Mesenchymal stem cell (in vitro differentiated cells and primary cell): ENCODE data around the gene DICER1.

Source experiments
- DNase-seq: peaks from one replicate; pipeline ENCODE4 v3.0.0-alpha.2; 2013
- H2AFZ ChIP-seq: one replicate; pipeline ENCODE4 v1.6.1; 2013; ENCODE audit warnings: low read depth, mild to moderate bottlenecking, control low read depth, inconsistent platforms, low read length, moderate library complexity
- H2AK5ac ChIP-seq: 2 replicates; pipeline ENCODE4 v1.6.1; 2013; ENCODE audit warnings: low read length, moderate library complexity, mild to moderate bottlenecking, inconsistent platforms; ENCODE audit not compliant: severe bottlenecking
- H2BK120ac ChIP-seq: one replicate; pipeline ENCODE4 v1.6.1; 2013; ENCODE audit warnings: low read depth, mild to moderate bottlenecking, inconsistent platforms, low read length, moderate library complexity
- H2BK12ac ChIP-seq, 2 experiments: one replicate each; pipeline ENCODE4 v1.6.1; 2013; ENCODE audit warnings: inconsistent platforms in 2 of 2, low read length in 2 of 2, mild to moderate bottlenecking in 2 of 2, moderate library complexity in 2 of 2, control low read depth in 1 of 2
- H2BK15ac ChIP-seq: one replicate; pipeline ENCODE4 v1.6.1; 2013; ENCODE audit warnings: mild to moderate bottlenecking, low read depth, inconsistent platforms; ENCODE audit not compliant: poor library complexity, severe bottlenecking
- H2BK5ac ChIP-seq: 2 replicates; pipeline ENCODE4 v1.6.1; 2013; ENCODE audit warnings: low read depth, mild to moderate bottlenecking, low read length, control low read depth, inconsistent platforms; ENCODE audit not compliant: poor library complexity, severe bottlenecking
- H3K14ac ChIP-seq, 2 experiments: one replicate each; pipeline ENCODE4 v1.6.1; 2013; ENCODE audit warnings: inconsistent platforms in 2 of 2, low read length in 2 of 2, control low read depth in 1 of 2, mild to moderate bottlenecking in 1 of 2, moderate library complexity in 1 of 2
- H3K18ac ChIP-seq, 2 experiments: one replicate each; pipeline ENCODE4 v1.6.1; 2013; ENCODE audit warnings: inconsistent platforms in 2 of 2, low read length in 2 of 2, control low read depth in 1 of 2, low read depth in 1 of 2, mild to moderate bottlenecking in 1 of 2
- H3K23ac ChIP-seq, 2 experiments: one replicate each; pipeline ENCODE4 v1.6.1; 2013; ENCODE audit warnings: inconsistent platforms in 2 of 2, low read length in 2 of 2, mild to moderate bottlenecking in 2 of 2, moderate library complexity in 2 of 2, control low read depth in 1 of 2
- H3K27ac ChIP-seq: 2 replicates; pipeline ENCODE4 v1.5.1; 2013; ENCODE audit warnings: mild to moderate bottlenecking, moderate library complexity, low read length, control low read depth, inconsistent platforms; ENCODE audit not compliant: poor library complexity, severe bottlenecking
- H3K27me3 ChIP-seq, 2 experiments: 2 replicates each; pipeline versions ENCODE4 v1.6.1 to v1.7.0; 2013; ENCODE audit warnings: low read length in 2 of 2, mild to moderate bottlenecking in 2 of 2, moderate library complexity in 2 of 2, control low read depth in 1 of 2, inconsistent platforms in 1 of 2; ENCODE audit not compliant: control insufficient read depth in 1 of 2, insufficient read depth in 1 of 2
- H3K36me3 ChIP-seq, 2 experiments: 2 replicates each; pipeline versions ENCODE4 v1.6.1 to v1.7.0; 2013; ENCODE audit warnings: low read length in 2 of 2, control low read depth in 1 of 2, inconsistent platforms in 1 of 2, low read depth in 1 of 2, mild to moderate bottlenecking in 1 of 2; ENCODE audit not compliant: insufficient read depth in 2 of 2, control insufficient read depth in 1 of 2
- H3K4ac ChIP-seq, 2 experiments: one replicate each; pipeline ENCODE4 v1.6.1; 2013; ENCODE audit warnings: inconsistent platforms in 2 of 2, low read length in 2 of 2, mild to moderate bottlenecking in 2 of 2, moderate library complexity in 2 of 2, control low read depth in 1 of 2, low read depth in 1 of 2
- H3K4me1 ChIP-seq: 2 replicates; pipeline ENCODE4 v1.6.1; 2013; ENCODE audit warnings: low read depth, low read length, control low read depth; ENCODE audit not compliant: control insufficient read depth, insufficient read depth
- H3K4me2 ChIP-seq: 2 replicates; pipeline ENCODE4 v1.6.1; 2013; ENCODE audit warnings: low read length, mild to moderate bottlenecking, inconsistent platforms; ENCODE audit not compliant: poor library complexity, severe bottlenecking
- H3K4me3 ChIP-seq, 2 experiments: 2 replicates each; pipeline versions ENCODE4 v1.5.1 to v1.7.0; 2013; ENCODE audit warnings: low read length in 2 of 2, mild to moderate bottlenecking in 2 of 2, control low read depth in 1 of 2, low read depth in 1 of 2; ENCODE audit not compliant: insufficient read depth in 1 of 2
- H3K79me1 ChIP-seq: replicated peaks from 2 replicates; pipeline ENCODE4 v1.6.1; 2013; ENCODE audit warnings: mild to moderate bottlenecking, control low read depth, low read length, inconsistent platforms; ENCODE audit not compliant: poor library complexity, severe bottlenecking
- H3K9ac ChIP-seq: 2 replicates; pipeline ENCODE4 v1.7.0; 2013; ENCODE audit warnings: mild to moderate bottlenecking, low read length, moderate library complexity
- H3K9me3 ChIP-seq: 2 replicates; pipeline ENCODE4 v1.7.0; 2013; ENCODE audit warnings: mild to moderate bottlenecking, low read length; ENCODE audit not compliant: control insufficient read depth
- H4K8ac ChIP-seq: one replicate; pipeline ENCODE4 v1.6.1; 2013; ENCODE audit warnings: inconsistent platforms, mild to moderate bottlenecking, low read length, moderate library complexity
- H4K91ac ChIP-seq: one replicate; pipeline ENCODE4 v1.6.1; 2013; ENCODE audit warnings: mild to moderate bottlenecking, low read length, inconsistent platforms
- WGBS: methylation state at CpG from one replicate; pipeline ENCODE4 v1.1.7; 2013; ENCODE audit warnings: mixed read lengths; 5-methylcytosine and 5-hydroxymethylcytosine counted together

Gene DICER1

GRCh38 chr14:95106971-95107370 is 50.4 kb downstream of the DICER1 start:
- no peak for DNase-seq
- Histone ChIP-seq H2BK15ac (no peak overlapping the region), H3K9ac (no peak overlapping the region), H4K8ac (no peak overlapping the region), H3K4me2 (no peak overlapping the region), H3K4me1 (peaks cover 3% of the 10 kb centered on the region), H3K27me3 (no peaks in the 10 kb centered on the region), H4K91ac (no peak overlapping the region), H3K4ac (no peak overlapping the region), H3K27ac (no peak overlapping the region), H3K4me3 (no peak overlapping the region), H3K14ac (no peak overlapping the region), H2AFZ (no peak overlapping the region), H2BK12ac (no peak overlapping the region), H2BK120ac (no peak overlapping the region), H3K9me3 (no peaks in the 10 kb centered on the region), H3K18ac (no peak overlapping the region), H3K79me1 (peaks cover 18% of the 10 kb centered on the region), H2BK5ac (no peak overlapping the region), H3K23ac (no peak overlapping the region), H3K36me3 (peaks cover 25 to 98% of the 10 kb centered on the region in 2 experiments), H2AK5ac (no peak overlapping the region)
- 100% methylated on average over 6 of the region's 7 CpGs for WGBS

DNA sequence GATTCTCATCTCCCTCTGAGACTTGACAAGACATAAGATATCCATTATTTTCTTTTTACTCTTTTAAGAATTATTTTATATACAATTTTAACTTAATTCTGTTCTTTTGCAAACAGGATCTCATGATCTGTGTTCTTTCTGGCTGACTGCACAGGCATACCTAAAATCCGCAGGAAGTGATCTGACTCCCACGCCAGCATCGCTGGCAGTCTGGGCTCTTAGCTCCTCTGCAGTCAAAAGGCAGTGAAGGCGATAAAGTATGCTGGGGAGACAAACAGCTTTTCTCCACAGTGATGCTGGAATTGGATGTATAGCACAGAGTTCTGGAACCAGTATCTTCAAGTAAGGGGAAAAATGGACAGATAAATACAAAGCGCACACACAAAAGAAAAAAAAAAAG is 52.4 kb downstream of the DICER1 start:
- H4K91ac ChIP-seq = no peak overlapping the region
- no peak overlapping the region for H2BK120ac ChIP-seq
- H3K79me1 ChIP-seq = peaks cover 23% of the 10 kb centered on the region
- no peak overlapping the region for H2AFZ ChIP-seq
- no peak overlapping the region for H3K4me3 ChIP-seq
- no peak overlapping the region for H3K4ac ChIP-seq
- no peak overlapping the region for H2BK5ac ChIP-seq
- H3K9me3 ChIP-seq = no peaks in the 10 kb centered on the region
- H3K4me1 ChIP-seq = peaks cover 2% of the 10 kb centered on the region
- peaks cover 31 to 83% of the 10 kb centered on the region in 2 experiments for H3K36me3 ChIP-seq
- no peak overlapping the region for H3K23ac ChIP-seq
- no peak overlapping the region for H3K4me2 ChIP-seq
- no peak overlapping the region for H3K14ac ChIP-seq
- no peak for DNase-seq
- H3K27me3 ChIP-seq = no peaks in the 10 kb centered on the region
- 97% methylated on average over 4 of the region's 5 CpGs for WGBS
- H3K18ac ChIP-seq = no peak overlapping the region
- H4K8ac ChIP-seq = no peak overlapping the region
- H3K27ac ChIP-seq = no peak overlapping the region
- H3K9ac ChIP-seq = no peak overlapping the region
- no peak overlapping the region for H2BK12ac ChIP-seq
- H2BK15ac ChIP-seq = no peak overlapping the region
- no peak overlapping the region for H2AK5ac ChIP-seq

- no peak for DNase-seq
- Histone ChIP-seq H3K4ac (no peak overlapping the region), H4K8ac (no peak overlapping the region), H2BK120ac (no peak overlapping the region), H3K27ac (no peak overlapping the region), H3K9me3 (no peaks in the 10 kb centered on the region), H3K9ac (no peak overlapping the region), H3K79me1 (peaks cover 22% of the 10 kb centered on the region), H3K4me2 (no peak overlapping the region), H3K23ac (no peak overlapping the region), H2BK15ac (no peak overlapping the region), H3K4me3 (no peak overlapping the region), H2BK12ac (no peak overlapping the region), H2AFZ (no peak overlapping the region), H3K27me3 (no peaks in the 10 kb centered on the region), H3K36me3 (peaks cover 31 to 61% of the 10 kb centered on the region in 2 experiments), H2AK5ac (no peak overlapping the region), H3K14ac (no peak overlapping the region), H3K18ac (no peak overlapping the region), H2BK5ac (no peak overlapping the region), H4K91ac (no peak overlapping the region), H3K4me1 (peaks cover 2% of the 10 kb centered on the region)
- 98% methylated on average over 5 of the region's 5 CpGs for WGBS
These were observed 54.7 kb downstream of the DICER1 start for GRCh38 chr14:95102680-95103044.

DNA sequence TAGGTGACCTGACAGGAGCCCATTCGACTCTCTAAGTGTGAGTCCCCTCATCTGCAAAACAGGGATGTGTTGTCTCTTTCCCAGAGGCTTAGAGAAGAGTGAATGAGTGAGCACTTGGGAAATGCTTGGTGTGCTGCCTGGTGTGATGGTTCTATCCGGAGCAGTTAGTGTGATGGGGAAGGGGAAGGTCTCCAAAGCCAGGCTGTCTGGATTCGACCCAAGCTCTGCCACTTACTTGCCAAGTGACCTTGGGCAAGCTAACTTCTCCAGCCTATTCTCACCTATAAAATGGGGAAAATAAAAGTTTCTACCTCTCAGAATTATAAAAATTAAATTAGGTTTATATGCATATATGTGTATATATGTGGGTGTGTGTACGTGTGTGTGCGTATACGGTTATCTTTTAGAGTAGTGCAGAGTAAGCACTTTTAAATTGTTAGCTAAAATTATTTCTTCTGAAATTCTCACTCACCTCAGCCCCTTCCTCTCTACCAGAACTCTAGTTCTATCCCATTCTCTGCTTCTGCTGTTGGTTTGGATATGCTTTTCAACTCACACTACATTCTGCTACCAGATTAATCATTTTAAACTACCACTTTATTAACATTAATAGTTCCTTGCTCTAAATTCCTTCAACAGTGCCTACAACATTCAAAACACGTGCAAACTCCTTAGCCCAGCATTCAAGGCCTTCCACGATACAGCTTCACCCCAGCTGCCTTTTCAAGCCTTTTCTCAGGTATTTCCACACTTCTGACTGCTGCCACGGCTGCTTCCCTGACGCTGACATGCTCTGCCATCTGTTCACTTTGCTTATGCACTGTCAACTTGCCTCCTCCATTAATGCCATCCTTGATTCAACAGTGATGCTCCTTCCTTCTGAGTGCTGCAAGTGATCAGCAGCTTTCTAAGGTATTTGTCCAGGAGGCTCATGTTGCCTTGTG is 55.3 kb downstream of the DICER1 start:
- no peak overlapping the region for H3K27ac ChIP-seq
- no peak overlapping the region for H3K4me3 ChIP-seq
- H3K4ac ChIP-seq = no peak overlapping the region
- 97% methylated on average over 6 of the region's 10 CpGs for WGBS
- H3K9ac ChIP-seq = no peak overlapping the region
- no peak overlapping the region for H2BK12ac ChIP-seq
- H4K91ac ChIP-seq = no peak overlapping the region
- no peak overlapping the region for H3K4me2 ChIP-seq
- H2BK15ac ChIP-seq = no peak overlapping the region
- H3K9me3 ChIP-seq = no peaks in the 10 kb centered on the region
- H2AFZ ChIP-seq = no peak overlapping the region
- no peak overlapping the region for H3K14ac ChIP-seq
- no peak overlapping the region for H4K8ac ChIP-seq
- H2BK120ac ChIP-seq = no peak overlapping the region
- peaks cover 27 to 54% of the 10 kb centered on the region in 2 experiments for H3K36me3 ChIP-seq
- H2AK5ac ChIP-seq = no peak overlapping the region
- H3K23ac ChIP-seq = no peak overlapping the region
- H3K79me1 ChIP-seq = peaks cover 22% of the 10 kb centered on the region
- H3K4me1 ChIP-seq = peaks cover 2% of the 10 kb centered on the region
- DNase-seq = no peak
- H3K18ac ChIP-seq = no peak overlapping the region
- no peaks in the 10 kb centered on the region for H3K27me3 ChIP-seq
- no peak overlapping the region for H2BK5ac ChIP-seq
